NCI-H2227 (cell line): ENCODE results near the gene ACSL1.
"Not testable (repeated sequence)": the region's sequence is repeated elsewhere in the genome, so short reads cannot be mapped to it uniquely, and the experiment has no call there.

Source experiments
- DNase-seq: peaks from one replicate; lab custom pipeline; 2025; ENCODE audit not compliant: unreplicated experiment; lab: John Stamatoyannopoulos, UW

The ACSL1 gene

GRCh38 chr4:184793735-184794355 lies 31.9 kb downstream of the ACSL1 start:
- DNase-seq, result no peak

GRCh38 chr4:184792950-184793555 lies 32.7 kb downstream of the ACSL1 start:
- no peak for DNase-seq

GRCh38 chr4:184792334-184792733 lies 33.4 kb downstream of the ACSL1 start:
- no peak for DNase-seq

GRCh38 chr4:184790826-184791225 lies 34.9 kb downstream of the ACSL1 start:
- no peak for DNase-seq

GRCh38 chr4:184787766-184788503 lies 37.8 kb downstream of the ACSL1 start:
- DNase-seq, result no peak

- no peak for DNase-seq
Observed at GRCh38 chr4:184785813-184786212, 40.0 kb downstream of the ACSL1 start.

- DNase-seq, result no peak
Observed at GRCh38 chr4:184784628-184785257, 41.0 kb downstream of the ACSL1 start.

- no peak for DNase-seq
Observed at GRCh38 chr4:184782731-184783373, 42.9 kb downstream of the ACSL1 start.

GRCh38 chr4:184779160-184779559 lies 46.6 kb downstream of the ACSL1 start:
- not testable (repeated sequence) for DNase-seq

GRCh38 chr4:184778325-184778724 lies 47.4 kb downstream of the ACSL1 start:
- no peak for DNase-seq

GRCh38 chr4:184776821-184777220 lies 48.9 kb downstream of the ACSL1 start:
- no peak for DNase-seq

GRCh38 chr4:184775854-184776555 lies 49.8 kb downstream of the ACSL1 start:
- no peak for DNase-seq

- DNase-seq, result no peak
Observed at GRCh38 chr4:184774152-184774551, 51.6 kb downstream of the ACSL1 start.

- no peak for DNase-seq
Observed at GRCh38 chr4:184771416-184771815, 54.4 kb downstream of the ACSL1 start.

- no peak for DNase-seq
Observed at GRCh38 chr4:184769141-184769765, 56.5 kb downstream of the ACSL1 start.

GRCh38 chr4:184768296-184768695 lies 57.5 kb downstream of the ACSL1 start:
- DNase-seq, result no peak

- DNase-seq, result no peak
Observed at GRCh38 chr4:184766446-184766845, 59.3 kb downstream of the ACSL1 start.

GRCh38 chr4:184765473-184766340 lies 60.1 kb downstream of the ACSL1 start:
- DNase-seq, result no peak

GRCh38 chr4:184764601-184765000 lies 61.2 kb downstream of the ACSL1 start:
- no peak for DNase-seq
